ENCODE results near the gene RBM5.

The RBM5 gene

DNA sequence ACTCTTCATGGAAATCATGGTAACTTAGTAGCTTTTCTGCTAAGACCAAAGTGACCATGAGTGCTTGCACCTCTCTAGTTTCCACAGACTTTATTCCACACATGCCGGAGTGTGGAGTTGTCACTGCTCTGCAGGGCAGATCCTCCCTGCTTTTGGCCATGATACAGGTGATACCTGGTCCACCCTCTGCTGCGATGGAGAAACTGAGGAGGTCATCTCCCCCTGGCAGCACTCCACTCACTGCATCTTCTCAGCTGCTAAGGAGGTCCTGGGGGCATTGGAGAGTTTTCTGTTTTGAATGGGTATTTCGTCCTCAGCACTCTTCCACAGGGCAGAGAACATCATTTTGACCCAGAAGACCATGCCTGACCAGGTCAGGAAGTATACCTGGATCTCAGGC, 31.1 kb downstream of the RBM5 start:
- Histone ChIP-seq H3K9me3 (ENCODE audit: insufficient read depth, low read depth, low read length) (no peaks in the 10 kb centered on the region), H3K4me3 (ENCODE audit: low read length, poor library complexity, severe bottlenecking) (no peak overlapping the region), H4K20me1 (ENCODE audit: insufficient read depth, low read length, poor library complexity, severe bottlenecking) (no peaks in the 10 kb centered on the region), H3K36me3 (ENCODE audit: insufficient read depth, low read length) (peaks cover 64% of the 10 kb centered on the region), H3K4me2 (ENCODE audit: low read depth, low read length, poor library complexity, severe bottlenecking) (no peak overlapping the region), H3K79me2 (ENCODE audit: insufficient read depth, low read length) (no peaks in the 10 kb centered on the region), H2AFZ (ENCODE audit: low read length) (no peak overlapping the region), H3K9ac (ENCODE audit: low read depth, low read length, poor library complexity, severe bottlenecking) (no peak overlapping the region), H3K27me3 (ENCODE audit: insufficient read depth, low read length, poor library complexity, severe bottlenecking) (no peaks in the 10 kb centered on the region), H3K9me2 (replicated peaks; ENCODE audit: low read depth, low read length) (no peaks in the 10 kb centered on the region), H3K4me1 (ENCODE audit: insufficient read depth, low read length, poor library complexity, severe bottlenecking) (no peaks in the 10 kb centered on the region), H3F3A (ENCODE audit: low read depth) (no peaks in the 10 kb centered on the region)
- TF ChIP-seq EZH2phosphoT487 (IDR thresholded peaks at IDR 0.05; ENCODE audit: borderline replicate concordance), result no peak
- TF ChIP-seq, protein P1, sequence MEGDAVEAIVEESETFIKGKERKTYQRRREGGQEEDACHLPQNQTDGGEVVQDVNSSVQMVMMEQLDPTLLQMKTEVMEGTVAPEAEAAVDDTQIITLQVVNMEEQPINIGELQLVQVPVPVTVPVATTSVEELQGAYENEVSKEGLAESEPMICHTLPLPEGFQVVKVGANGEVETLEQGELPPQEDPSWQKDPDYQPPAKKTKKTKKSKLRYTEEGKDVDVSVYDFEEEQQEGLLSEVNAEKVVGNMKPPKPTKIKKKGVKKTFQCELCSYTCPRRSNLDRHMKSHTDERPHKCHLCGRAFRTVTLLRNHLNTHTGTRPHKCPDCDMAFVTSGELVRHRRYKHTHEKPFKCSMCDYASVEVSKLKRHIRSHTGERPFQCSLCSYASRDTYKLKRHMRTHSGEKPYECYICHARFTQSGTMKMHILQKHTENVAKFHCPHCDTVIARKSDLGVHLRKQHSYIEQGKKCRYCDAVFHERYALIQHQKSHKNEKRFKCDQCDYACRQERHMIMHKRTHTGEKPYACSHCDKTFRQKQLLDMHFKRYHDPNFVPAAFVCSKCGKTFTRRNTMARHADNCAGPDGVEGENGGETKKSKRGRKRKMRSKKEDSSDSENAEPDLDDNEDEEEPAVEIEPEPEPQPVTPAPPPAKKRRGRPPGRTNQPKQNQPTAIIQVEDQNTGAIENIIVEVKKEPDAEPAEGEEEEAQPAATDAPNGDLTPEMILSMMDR (conservative IDR thresholded peaks at IDR 0.05; ENCODE audit: low read length), result no peak

DNA sequence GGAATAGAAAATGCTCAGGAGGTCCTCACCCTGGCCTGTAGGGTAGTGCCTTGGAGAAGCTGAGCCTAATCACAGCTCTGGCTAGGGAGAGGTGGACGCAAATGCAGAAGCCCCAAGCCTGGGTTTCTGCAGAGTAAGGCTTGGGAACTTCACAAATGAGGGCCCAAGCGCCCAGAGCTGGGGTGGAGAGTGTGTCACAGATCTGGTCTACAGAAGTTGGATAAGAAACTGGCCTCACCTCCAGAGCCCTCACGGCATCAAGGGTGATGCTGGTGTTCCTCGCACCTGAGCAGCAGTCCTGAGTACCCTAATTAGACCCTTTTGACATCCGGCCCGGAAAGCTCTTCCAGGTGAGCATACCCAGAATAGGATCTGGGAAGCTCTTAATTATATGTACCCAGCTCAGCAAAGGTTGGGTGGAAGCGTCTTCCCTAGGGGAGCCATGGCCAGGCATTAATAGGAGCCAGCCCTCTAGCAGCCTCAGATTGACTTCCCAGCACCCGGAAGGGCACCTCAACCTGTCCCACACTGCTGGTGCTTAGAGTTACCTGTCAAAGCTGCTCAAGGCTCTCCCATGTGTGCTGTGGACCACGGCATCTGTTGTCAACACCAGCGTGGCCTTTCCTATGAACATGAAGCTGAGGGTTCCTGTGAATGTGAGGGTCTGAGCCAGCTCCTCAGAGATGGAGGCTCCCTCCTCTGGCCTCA, 31.8 kb downstream of the RBM5 start:
- Histone ChIP-seq H3K9ac (ENCODE audit: low read depth, low read length, poor library complexity, severe bottlenecking) (no peak overlapping the region), H3K27me3 (ENCODE audit: insufficient read depth, low read length, poor library complexity, severe bottlenecking) (no peaks in the 10 kb centered on the region), H4K20me1 (ENCODE audit: insufficient read depth, low read length, poor library complexity, severe bottlenecking) (no peaks in the 10 kb centered on the region), H3F3A (ENCODE audit: low read depth) (no peaks in the 10 kb centered on the region), H3K4me2 (ENCODE audit: low read depth, low read length, poor library complexity, severe bottlenecking) (no peak overlapping the region), H3K36me3 (ENCODE audit: insufficient read depth, low read length) (peaks cover 56% of the 10 kb centered on the region), H3K4me1 (ENCODE audit: insufficient read depth, low read length, poor library complexity, severe bottlenecking) (no peaks in the 10 kb centered on the region), H2AFZ (ENCODE audit: low read length) (no peak overlapping the region), H3K9me2 (replicated peaks; ENCODE audit: low read depth, low read length) (no peaks in the 10 kb centered on the region), H3K4me3 (ENCODE audit: low read length, poor library complexity, severe bottlenecking) (no peak overlapping the region), H3K9me3 (ENCODE audit: insufficient read depth, low read depth, low read length) (no peaks in the 10 kb centered on the region), H3K79me2 (ENCODE audit: insufficient read depth, low read length) (no peaks in the 10 kb centered on the region)
- TF ChIP-seq, protein P1 (conservative IDR thresholded peaks at IDR 0.05; ENCODE audit: low read length), result no peak
- TF ChIP-seq EZH2phosphoT487 (IDR thresholded peaks at IDR 0.05; ENCODE audit: borderline replicate concordance), result no peak

DNA sequence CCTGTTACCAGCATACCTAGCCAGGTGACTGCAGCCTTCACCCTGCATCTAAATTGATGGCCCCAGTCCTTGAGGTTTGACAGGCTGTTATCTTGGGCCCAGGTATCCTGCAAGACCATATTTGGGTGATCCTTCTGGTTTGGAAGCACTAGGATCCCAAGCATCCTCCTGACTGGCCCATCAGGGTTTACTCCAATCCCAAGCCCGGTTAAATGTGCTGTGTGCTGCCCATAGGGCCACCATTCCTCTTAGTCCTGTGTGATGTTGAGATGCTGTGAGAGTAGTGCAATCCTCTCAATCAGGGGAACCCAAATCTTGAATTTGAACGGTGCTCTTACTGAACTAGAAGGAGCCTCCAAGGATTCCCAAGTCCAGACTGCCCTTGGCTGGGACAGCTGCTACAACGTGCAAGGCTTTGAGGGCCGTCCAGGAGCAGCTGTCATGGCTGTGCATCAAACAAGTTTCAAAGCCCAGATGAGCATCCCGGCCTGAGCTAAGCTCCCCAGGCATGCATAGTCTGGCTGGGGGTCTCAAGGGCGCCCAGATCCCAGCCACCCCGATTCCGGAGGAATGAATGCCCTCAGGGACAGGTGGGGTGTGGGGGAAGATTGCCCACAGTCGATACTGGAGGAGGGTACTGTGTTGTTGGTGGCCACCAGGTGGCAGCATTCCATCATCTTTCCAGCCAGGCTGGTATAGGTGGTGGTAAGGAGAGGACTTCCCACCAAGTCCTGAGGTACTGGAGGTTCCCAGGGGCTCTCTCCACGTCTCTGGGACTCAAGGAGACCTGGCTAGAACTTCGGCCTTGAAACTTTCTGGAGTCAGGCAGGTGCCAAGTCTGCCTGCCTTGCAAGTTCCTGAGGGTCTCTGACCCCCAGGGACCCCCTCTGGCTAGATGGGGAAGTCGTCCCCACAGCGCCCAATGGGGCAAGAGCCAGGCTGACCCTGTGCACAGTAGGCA, 32.6 kb downstream of the RBM5 start:
- H3K9me3 ChIP-seq (ENCODE audit: insufficient read depth, low read depth, low read length), result no peaks in the 10 kb centered on the region
- H3K4me3 ChIP-seq (ENCODE audit: low read length, poor library complexity, severe bottlenecking), result no peak overlapping the region
- no peaks in the 10 kb centered on the region for H3F3A ChIP-seq (ENCODE audit: low read depth)
- TF ChIP-seq, protein P1 (conservative IDR thresholded peaks at IDR 0.05; ENCODE audit: low read length), result peak; percentile 89
- no peak for TF ChIP-seq EZH2phosphoT487 (IDR thresholded peaks at IDR 0.05; ENCODE audit: borderline replicate concordance)
- no peaks in the 10 kb centered on the region for H3K27me3 ChIP-seq (ENCODE audit: insufficient read depth, low read length, poor library complexity, severe bottlenecking)
- H2AFZ ChIP-seq (ENCODE audit: low read length), result no peak overlapping the region
- H3K4me2 ChIP-seq (ENCODE audit: low read depth, low read length, poor library complexity, severe bottlenecking), result no peak overlapping the region
- H4K20me1 ChIP-seq (ENCODE audit: insufficient read depth, low read length, poor library complexity, severe bottlenecking), result no peaks in the 10 kb centered on the region
- no peaks in the 10 kb centered on the region for H3K9me2 ChIP-seq (replicated peaks; ENCODE audit: low read depth, low read length)
- no peaks in the 10 kb centered on the region for H3K4me1 ChIP-seq (ENCODE audit: insufficient read depth, low read length, poor library complexity, severe bottlenecking)
- no peaks in the 10 kb centered on the region for H3K79me2 ChIP-seq (ENCODE audit: insufficient read depth, low read length)
- peaks cover 48% of the 10 kb centered on the region for H3K36me3 ChIP-seq (ENCODE audit: insufficient read depth, low read length)
- no peak overlapping the region for H3K9ac ChIP-seq (ENCODE audit: low read depth, low read length, poor library complexity, severe bottlenecking)

Data from Loucy (cell line).